Prostate gland (tissue), 2 donors: Measurements from ENCODE around the gene DDX17.

Experiments
- POLR2A ChIP-seq: fragments of 450-650 bp; IDR thresholded peaks from one replicate; pipeline ENCODE4 v1.6.1; 2016; ENCODE audit warnings: antibody characterized with exemption, mild to moderate bottlenecking
- POLR2AphosphoS5 ChIP-seq: sonication (generic); formaldehyde crosslinking; IDR thresholded peaks from one replicate; pipeline ENCODE4 v1.6.1; 2017; ENCODE audit warnings: antibody characterized with exemption
- TF ChIP-seq, protein P1 (sequence below), 4 experiments: fragments of 200-600 bp in 2 of 4; fragments of 450-650 bp in 2 of 4; sonication (generic) in 2 of 4; IDR thresholded peaks; 1 replicate in 3 of 4; 2 replicates in 1 of 4; pipeline ENCODE4 v1.5.1; 2016 to 2019; ENCODE audit warnings: antibody characterized with exemption in 4 of 4, mild to moderate bottlenecking in 2 of 4, moderate library complexity in 2 of 4

DNA sequence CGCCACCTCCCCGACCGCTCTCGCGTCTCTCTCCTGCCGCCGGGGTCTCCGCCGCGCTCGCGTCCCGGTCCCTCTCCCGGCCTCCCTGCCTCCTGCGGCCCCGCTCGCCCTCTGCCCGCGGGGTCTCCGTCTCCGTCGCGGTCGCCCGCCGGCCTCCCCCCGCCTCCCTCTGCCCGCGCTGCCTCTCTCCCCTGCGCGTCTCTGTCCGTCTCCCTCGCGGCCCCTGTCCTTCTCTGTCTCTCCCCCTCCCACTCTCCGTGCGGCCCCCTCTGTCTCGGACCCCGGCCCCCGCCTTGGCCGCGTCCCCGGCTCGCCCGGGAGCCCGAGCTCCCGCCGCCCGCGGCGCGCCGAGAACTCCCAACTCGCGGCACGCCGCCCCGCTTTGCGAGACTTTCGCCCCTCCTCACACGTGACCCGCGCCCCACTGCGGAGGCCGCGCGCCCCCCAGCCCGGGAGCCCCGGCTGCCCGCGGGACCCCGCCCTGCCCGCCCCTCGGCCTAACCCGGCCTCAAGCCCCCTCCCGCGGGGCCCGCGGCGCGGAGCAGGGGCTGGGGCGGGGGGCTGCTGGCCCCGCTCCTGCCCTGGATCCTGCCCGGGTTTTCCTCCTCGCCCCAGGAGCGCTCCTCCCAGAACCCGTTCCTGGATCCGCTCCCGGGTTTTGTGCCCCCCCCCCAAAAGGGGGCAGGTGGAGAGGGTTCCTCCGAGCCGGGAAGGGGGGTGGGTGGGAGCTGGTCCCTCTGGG, 50.4 kb downstream of the DDX17 start:
- TF ChIP-seq, protein P1, sequence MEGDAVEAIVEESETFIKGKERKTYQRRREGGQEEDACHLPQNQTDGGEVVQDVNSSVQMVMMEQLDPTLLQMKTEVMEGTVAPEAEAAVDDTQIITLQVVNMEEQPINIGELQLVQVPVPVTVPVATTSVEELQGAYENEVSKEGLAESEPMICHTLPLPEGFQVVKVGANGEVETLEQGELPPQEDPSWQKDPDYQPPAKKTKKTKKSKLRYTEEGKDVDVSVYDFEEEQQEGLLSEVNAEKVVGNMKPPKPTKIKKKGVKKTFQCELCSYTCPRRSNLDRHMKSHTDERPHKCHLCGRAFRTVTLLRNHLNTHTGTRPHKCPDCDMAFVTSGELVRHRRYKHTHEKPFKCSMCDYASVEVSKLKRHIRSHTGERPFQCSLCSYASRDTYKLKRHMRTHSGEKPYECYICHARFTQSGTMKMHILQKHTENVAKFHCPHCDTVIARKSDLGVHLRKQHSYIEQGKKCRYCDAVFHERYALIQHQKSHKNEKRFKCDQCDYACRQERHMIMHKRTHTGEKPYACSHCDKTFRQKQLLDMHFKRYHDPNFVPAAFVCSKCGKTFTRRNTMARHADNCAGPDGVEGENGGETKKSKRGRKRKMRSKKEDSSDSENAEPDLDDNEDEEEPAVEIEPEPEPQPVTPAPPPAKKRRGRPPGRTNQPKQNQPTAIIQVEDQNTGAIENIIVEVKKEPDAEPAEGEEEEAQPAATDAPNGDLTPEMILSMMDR (IDR thresholded peaks at IDR 0.05): no peak
- TF ChIP-seq POLR2AphosphoS5: no peak
- TF ChIP-seq POLR2A: no peak
